ENCODE data around the gene SELPLG. TPM values are rescaled to one million over a fixed set of nuclear protein-coding genes. Genes with fewer than 3 reads are reported as not detected.
"Not testable (repeated sequence)": the region's sequence is repeated elsewhere in the genome, so short reads cannot be mapped to it uniquely, and the experiment has no call there.

Gene SELPLG
- total RNA-seq, 1 donor from 2014 or later, result 5.8 TPM

- no peak overlapping the region for H3K4me3 Mint-ChIP-seq (ENCODE audit: unreplicated experiment)
- FAIRE-seq, result no peak
Observed at GRCh38 chr12:108620236-108620879, 13.3 kb downstream of the SELPLG start.

DNA sequence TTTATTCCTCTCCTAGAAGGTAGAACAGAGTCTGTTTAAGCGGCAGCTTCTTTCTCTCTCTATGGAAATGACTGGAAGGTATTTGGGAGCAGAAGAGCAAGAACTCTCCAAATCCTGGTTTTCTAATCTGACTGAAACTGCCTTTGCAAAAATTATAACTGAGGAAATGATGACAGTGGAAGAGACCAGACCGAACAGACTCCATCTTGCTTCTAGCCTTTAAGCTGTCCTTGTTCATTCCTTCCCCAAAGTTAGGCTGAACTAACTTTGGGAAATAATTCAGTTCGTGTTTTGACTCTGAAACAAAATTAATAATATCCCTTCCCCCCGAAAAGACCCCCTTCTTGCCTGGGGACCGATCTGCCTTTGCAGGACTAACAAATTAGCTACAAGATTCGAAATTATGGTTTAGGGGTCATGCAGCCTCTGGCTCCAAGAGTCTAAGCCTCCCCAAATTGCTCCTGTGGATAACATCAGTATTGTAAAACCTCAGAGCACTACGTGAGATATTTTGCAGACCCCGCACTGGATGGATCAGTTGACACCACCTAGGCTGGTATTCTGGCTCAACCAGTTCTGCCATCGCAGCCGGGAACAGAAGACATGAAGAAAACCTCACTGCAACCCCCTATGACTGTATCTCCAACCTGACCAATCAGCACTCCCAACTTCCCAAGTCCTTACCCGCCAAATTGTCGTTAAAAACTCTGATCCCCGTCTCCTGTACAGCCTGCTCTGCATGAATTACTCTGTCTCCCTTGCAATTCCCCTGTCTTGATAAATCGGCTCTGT, 14.1 kb downstream of the SELPLG start:
- Histone ChIP-seq H3K27me3 (ENCODE audit: insufficient read depth, low read length) (no peaks in the 10 kb centered on the region), H3K36me3 (ENCODE audit: insufficient read depth, low read length) (no peaks in the 10 kb centered on the region), H3K4me2 (ENCODE audit: low read length) (no peak overlapping the region), H3K4me3 (ENCODE audit: insufficient read depth, low read depth, low read length) (no peak overlapping the region), H2AFZ (ENCODE audit: low read depth, low read length) (no peak overlapping the region), H4K20me1 (ENCODE audit: insufficient read depth, low read length) (no peaks in the 10 kb centered on the region), H3K27ac (ENCODE audit: low read depth, low read length) (no peak overlapping the region), H3K9me3 (ENCODE audit: insufficient read depth, low read depth, low read length) (peaks cover 4% of the 10 kb centered on the region), H3K4me1 (ENCODE audit: insufficient read depth, low read length) (peaks cover 11% of the 10 kb centered on the region), H3K9ac (ENCODE audit: low read length) (no peak overlapping the region), H3K79me2 (ENCODE audit: insufficient read depth, low read length) (no peaks in the 10 kb centered on the region)
- H3K9me3 Mint-ChIP-seq (ENCODE audit: unreplicated experiment), result peaks cover 5% of the 10 kb centered on the region
- DNase-seq (ENCODE audit: low read depth), result no peak
- TF ChIP-seq EZH2 (IDR thresholded peaks at IDR 0.05; ENCODE audit: insufficient read depth, low read length) (no peak), CTCF (IDR thresholded peaks at IDR 0.05; ENCODE audit: insufficient read depth, low read depth, low read length) (no peak)
- no peak for FAIRE-seq
- H3K36me3 Mint-ChIP-seq (ENCODE audit: low read depth, unreplicated experiment), result peaks cover 14% of the 10 kb centered on the region
- peaks cover 19% of the 10 kb centered on the region for H3K4me1 Mint-ChIP-seq (ENCODE audit: low read depth, unreplicated experiment)
- no peak overlapping the region for H3K4me3 Mint-ChIP-seq (ENCODE audit: unreplicated experiment)
- no peaks in the 10 kb centered on the region for H3K27me3 Mint-ChIP-seq (ENCODE audit: low read depth, unreplicated experiment)
- H3K27ac Mint-ChIP-seq (ENCODE audit: unreplicated experiment), result peak overlapping the region; percentile 20

More at GRCh38 chr12:108620236-108620879, 13.3 kb downstream of the SELPLG start:
- peaks cover 19% of the 10 kb centered on the region for H3K4me1 Mint-ChIP-seq (ENCODE audit: low read depth, unreplicated experiment)
- H3K4me1 ChIP-seq (ENCODE audit: insufficient read depth, low read length), result peaks cover 11% of the 10 kb centered on the region
- H3K9me3 Mint-ChIP-seq (ENCODE audit: unreplicated experiment), result peaks cover 5% of the 10 kb centered on the region
- H3K36me3 Mint-ChIP-seq (ENCODE audit: low read depth, unreplicated experiment), result peaks cover 14% of the 10 kb centered on the region
- H3K27ac ChIP-seq (ENCODE audit: low read depth, low read length), result no peak overlapping the region
- H3K9ac ChIP-seq (ENCODE audit: low read length), result no peak overlapping the region
- TF ChIP-seq CTCF (IDR thresholded peaks at IDR 0.05; ENCODE audit: insufficient read depth, low read depth, low read length) (no peak), EZH2 (IDR thresholded peaks at IDR 0.05; ENCODE audit: insufficient read depth, low read length) (no peak)
- H3K79me2 ChIP-seq (ENCODE audit: insufficient read depth, low read length), result no peaks in the 10 kb centered on the region
- H4K20me1 ChIP-seq (ENCODE audit: insufficient read depth, low read length), result no peaks in the 10 kb centered on the region
- H3K27me3 Mint-ChIP-seq (ENCODE audit: low read depth, unreplicated experiment), result no peaks in the 10 kb centered on the region
- peaks cover 4% of the 10 kb centered on the region for H3K9me3 ChIP-seq (ENCODE audit: insufficient read depth, low read depth, low read length)
- H2AFZ ChIP-seq (ENCODE audit: low read depth, low read length), result no peak overlapping the region
- H3K4me2 ChIP-seq (ENCODE audit: low read length), result no peak overlapping the region
- no peak overlapping the region for H3K4me3 ChIP-seq (ENCODE audit: insufficient read depth, low read depth, low read length)
- H3K27me3 ChIP-seq (ENCODE audit: insufficient read depth, low read length), result no peaks in the 10 kb centered on the region
- no peak for DNase-seq (ENCODE audit: low read depth)
- no peaks in the 10 kb centered on the region for H3K36me3 ChIP-seq (ENCODE audit: insufficient read depth, low read length)
- H3K27ac Mint-ChIP-seq (ENCODE audit: unreplicated experiment), result no peak overlapping the region

DNA sequence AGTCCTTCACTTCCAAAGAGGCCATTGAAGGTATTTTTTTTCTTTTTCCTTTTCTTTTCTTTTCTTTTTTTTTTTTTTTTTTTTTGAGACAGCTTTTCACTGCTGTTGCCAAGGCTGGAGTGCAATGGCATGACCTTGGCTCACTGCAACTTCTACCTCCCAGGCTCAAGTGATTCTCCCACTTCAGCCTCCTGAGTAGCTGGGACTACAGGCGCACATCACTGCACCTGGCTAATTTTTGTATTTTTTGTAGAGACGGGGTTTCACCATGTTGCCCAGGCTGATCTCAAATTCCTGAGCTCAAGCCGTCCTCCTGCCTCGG, 14.8 kb downstream of the SELPLG start:
- H3K27me3 Mint-ChIP-seq (ENCODE audit: low read depth, unreplicated experiment); H3K4me3 ChIP-seq (ENCODE audit: insufficient read depth, low read depth, low read length); H2AFZ ChIP-seq (ENCODE audit: low read depth, low read length); H3K36me3 ChIP-seq (ENCODE audit: insufficient read depth, low read length); H4K20me1 ChIP-seq (ENCODE audit: insufficient read depth, low read length); DNase-seq (ENCODE audit: low read depth); H3K27ac ChIP-seq (ENCODE audit: low read depth, low read length); H3K4me2 ChIP-seq (ENCODE audit: low read length); H3K9me3 Mint-ChIP-seq (ENCODE audit: unreplicated experiment); H3K9ac ChIP-seq (ENCODE audit: low read length); FAIRE-seq; H3K4me3 Mint-ChIP-seq (ENCODE audit: unreplicated experiment); H3K27me3 ChIP-seq (ENCODE audit: insufficient read depth, low read length); H3K9me3 ChIP-seq (ENCODE audit: insufficient read depth, low read depth, low read length); H3K79me2 ChIP-seq (ENCODE audit: insufficient read depth, low read length): not testable (repeated sequence)
- Mint-ChIP-seq H3K27ac (ENCODE audit: unreplicated experiment) (peak overlapping the region; percentile 82), H3K36me3 (ENCODE audit: low read depth, unreplicated experiment) (peaks cover 14% of the 10 kb centered on the region), H3K4me1 (ENCODE audit: low read depth, unreplicated experiment) (peaks cover 19% of the 10 kb centered on the region)
- H3K4me1 ChIP-seq (ENCODE audit: insufficient read depth, low read length), result peaks cover 11% of the 10 kb centered on the region

Measured in astrocyte (in vitro differentiated cells and primary cell).